Measurements from ENCODE around the gene OR8B12.

- TF ChIP-seq REST (IDR thresholded peaks at IDR 0.05; ENCODE audit: low read depth) (no peak), TEAD4 (IDR thresholded peaks at IDR 0.05) (no peak), YY1 (IDR thresholded peaks at IDR 0.05; ENCODE audit: low read depth) (no peak), TAF1 (IDR thresholded peaks at IDR 0.05; ENCODE audit: low read depth) (no peak), EGR1 (IDR thresholded peaks at IDR 0.05) (no peak), EP300 (IDR thresholded peaks at IDR 0.05; ENCODE audit: borderline replicate concordance) (no peak), NFIC (IDR thresholded peaks at IDR 0.05) (no peak), RAD21 (IDR thresholded peaks at IDR 0.05; ENCODE audit: low read depth) (no peak), USF1 (IDR thresholded peaks at IDR 0.05) (no peak), FOXM1 (IDR thresholded peaks at IDR 0.05; ENCODE audit: borderline replicate concordance, low read depth) (no peak), TCF12 (IDR thresholded peaks at IDR 0.05; ENCODE audit: low read depth) (no peak), CEBPB (IDR thresholded peaks at IDR 0.05) (no peak), CREB1 (IDR thresholded peaks at IDR 0.05; ENCODE audit: low read depth) (no peak), MAX (IDR thresholded peaks at IDR 0.05) (no peak)
Observed at GRCh38 chr11:124511745-124512144, 31.7 kb downstream of the OR8B12 start.
